Measurements from ENCODE around the gene CASZ1.

CASZ1 gene
- long read RNA-seq, partial matches to known transcripts = 1 of 1 reads
- long read RNA-seq, other reads (novel, unspliced or antisense) = 0 of 1 reads

DNA sequence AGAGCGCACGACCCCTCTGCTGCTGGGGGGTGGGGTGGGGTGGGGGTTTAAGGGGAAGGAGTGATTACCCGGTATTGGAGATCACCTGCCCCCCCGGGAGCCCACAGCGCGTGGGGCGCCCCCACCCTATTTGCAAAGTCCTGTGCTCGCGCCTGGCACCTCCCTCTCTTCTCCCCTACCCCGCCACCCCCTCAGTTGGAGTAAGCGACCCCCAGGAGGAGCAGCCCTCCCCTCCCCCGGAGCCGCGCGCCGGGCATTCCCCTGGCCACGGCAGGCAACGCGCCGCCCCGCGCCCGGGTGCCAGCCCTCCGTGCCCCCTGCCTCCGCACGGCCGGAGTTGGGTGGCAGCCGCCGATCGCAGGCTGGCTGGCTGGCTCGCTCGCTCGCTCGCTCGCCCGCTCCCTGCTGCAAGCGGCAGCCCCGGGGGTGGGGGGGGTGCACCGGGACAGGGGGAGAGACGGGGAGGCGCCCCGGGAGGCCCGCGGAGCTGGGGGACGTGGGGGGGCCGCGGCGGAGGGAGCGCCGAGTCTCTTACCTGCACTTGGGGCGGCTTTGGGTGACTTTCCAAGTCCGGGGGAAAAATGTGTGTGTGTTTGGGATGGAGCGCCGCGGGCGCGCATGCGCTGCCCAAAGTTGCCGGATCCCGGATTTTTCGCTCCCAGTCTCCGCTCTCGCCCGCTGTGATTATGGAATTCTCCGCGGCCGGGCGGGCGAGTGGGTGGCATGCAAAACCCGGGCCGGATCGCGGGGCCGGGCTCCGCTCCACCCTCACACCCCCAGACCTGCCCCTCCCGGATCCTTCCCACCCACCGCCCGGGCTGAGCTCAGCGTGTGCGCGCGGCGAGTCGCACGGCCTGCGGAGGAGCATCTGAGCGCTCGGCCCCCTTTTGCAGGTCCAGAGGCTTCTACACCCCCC lies at the start of gene CASZ1:
Gene CASZ1, minus strand, starts transcription at position 618 of the 916 bp plus-strand sequence. CDS start 102,757 bp downstream, outside the sequence.
- no peak within 1 kb of the TSS for H3K4me3 ChIP-seq (replicated peaks; ENCODE audit: insufficient read depth, low read length)
- peaks cover 65% of the 10 kb centered on the region for H3K27me3 ChIP-seq (ENCODE audit: insufficient read depth, poor library complexity, severe bottlenecking)
- no peak for DNase-seq (ENCODE audit: low read depth in 1 of 2, low spot score in 1 of 2)
- no peak within 1 kb of the TSS for H3K27ac ChIP-seq (replicated peaks)
- TF ChIP-seq, protein P1, sequence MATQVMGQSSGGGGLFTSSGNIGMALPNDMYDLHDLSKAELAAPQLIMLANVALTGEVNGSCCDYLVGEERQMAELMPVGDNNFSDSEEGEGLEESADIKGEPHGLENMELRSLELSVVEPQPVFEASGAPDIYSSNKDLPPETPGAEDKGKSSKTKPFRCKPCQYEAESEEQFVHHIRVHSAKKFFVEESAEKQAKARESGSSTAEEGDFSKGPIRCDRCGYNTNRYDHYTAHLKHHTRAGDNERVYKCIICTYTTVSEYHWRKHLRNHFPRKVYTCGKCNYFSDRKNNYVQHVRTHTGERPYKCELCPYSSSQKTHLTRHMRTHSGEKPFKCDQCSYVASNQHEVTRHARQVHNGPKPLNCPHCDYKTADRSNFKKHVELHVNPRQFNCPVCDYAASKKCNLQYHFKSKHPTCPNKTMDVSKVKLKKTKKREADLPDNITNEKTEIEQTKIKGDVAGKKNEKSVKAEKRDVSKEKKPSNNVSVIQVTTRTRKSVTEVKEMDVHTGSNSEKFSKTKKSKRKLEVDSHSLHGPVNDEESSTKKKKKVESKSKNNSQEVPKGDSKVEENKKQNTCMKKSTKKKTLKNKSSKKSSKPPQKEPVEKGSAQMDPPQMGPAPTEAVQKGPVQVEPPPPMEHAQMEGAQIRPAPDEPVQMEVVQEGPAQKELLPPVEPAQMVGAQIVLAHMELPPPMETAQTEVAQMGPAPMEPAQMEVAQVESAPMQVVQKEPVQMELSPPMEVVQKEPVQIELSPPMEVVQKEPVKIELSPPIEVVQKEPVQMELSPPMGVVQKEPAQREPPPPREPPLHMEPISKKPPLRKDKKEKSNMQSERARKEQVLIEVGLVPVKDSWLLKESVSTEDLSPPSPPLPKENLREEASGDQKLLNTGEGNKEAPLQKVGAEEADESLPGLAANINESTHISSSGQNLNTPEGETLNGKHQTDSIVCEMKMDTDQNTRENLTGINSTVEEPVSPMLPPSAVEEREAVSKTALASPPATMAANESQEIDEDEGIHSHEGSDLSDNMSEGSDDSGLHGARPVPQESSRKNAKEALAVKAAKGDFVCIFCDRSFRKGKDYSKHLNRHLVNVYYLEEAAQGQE (IDR thresholded peaks at IDR 0.05; ENCODE audit: insufficient replicate concordance, low read depth) = no peak
- TF ChIP-seq SPI1 (IDR thresholded peaks at IDR 0.05; ENCODE audit: borderline replicate concordance, low read depth) = no peak
- no peak for TF ChIP-seq POLR2AphosphoS5 (IDR thresholded peaks at IDR 0.05; ENCODE audit: low read depth)
- no peak for TF ChIP-seq GABPA (IDR thresholded peaks at IDR 0.05; ENCODE audit: low read depth)
- no peak for TF ChIP-seq CTCF (IDR thresholded peaks at IDR 0.05; ENCODE audit: insufficient read depth, low read length)

- Histone ChIP-seq H3K4me3 (replicated peaks; ENCODE audit: insufficient read depth, low read length) (no peak overlapping the region), H3K27ac (replicated peaks) (no peak overlapping the region), H3K27me3 (ENCODE audit: insufficient read depth, poor library complexity, severe bottlenecking) (peaks cover 2% of the 10 kb centered on the region)
- DNase-seq (ENCODE audit: low read depth in 1 of 2, low spot score in 1 of 2) = no peak
- TF ChIP-seq POLR2AphosphoS5 (IDR thresholded peaks at IDR 0.05; ENCODE audit: low read depth) (no peak), SPI1 (IDR thresholded peaks at IDR 0.05; ENCODE audit: borderline replicate concordance, low read depth) (no peak), GABPA (IDR thresholded peaks at IDR 0.05; ENCODE audit: low read depth) (no peak), CTCF (IDR thresholded peaks at IDR 0.05; ENCODE audit: insufficient read depth, low read length) (no peak)
- TF ChIP-seq, protein P1 (IDR thresholded peaks at IDR 0.05; ENCODE audit: insufficient replicate concordance, low read depth) = no peak
Measured at GRCh38 chr1:10843697-10844096, 47.3 kb upstream of the CASZ1 start.

- DNase-seq (ENCODE audit: low read depth in 1 of 2, low spot score in 1 of 2) = no peak
- Histone ChIP-seq H3K27me3 (ENCODE audit: insufficient read depth, poor library complexity, severe bottlenecking) (peaks cover 10% of the 10 kb centered on the region), H3K4me3 (replicated peaks; ENCODE audit: insufficient read depth, low read length) (no peak overlapping the region), H3K27ac (replicated peaks) (no peak overlapping the region)
- TF ChIP-seq POLR2AphosphoS5 (IDR thresholded peaks at IDR 0.05; ENCODE audit: low read depth) (no peak), GABPA (IDR thresholded peaks at IDR 0.05; ENCODE audit: low read depth) (no peak), SPI1 (IDR thresholded peaks at IDR 0.05; ENCODE audit: borderline replicate concordance, low read depth) (no peak), CTCF (IDR thresholded peaks at IDR 0.05; ENCODE audit: insufficient read depth, low read length) (no peak)
- TF ChIP-seq, protein P1 (IDR thresholded peaks at IDR 0.05; ENCODE audit: insufficient replicate concordance, low read depth) = no peak
Measured at GRCh38 chr1:10841118-10841517, 44.7 kb upstream of the CASZ1 start.
